Stimulated activated CD8-positive, alpha-beta memory T cell treated with anti-CD3 and anti-CD28 coated beads, Interleukin-15, amount 100 ng/mL, for 24 hours (primary cell): ENCODE data around the gene TRAF2.
"Not testable (repeated sequence)": the region's sequence is repeated elsewhere in the genome, so short reads cannot be mapped to it uniquely, and the experiment has no call there.

Experiments used
- DNase-seq: peaks from one replicate; pipeline ENCODE4 v3.0.0-alpha.2; 2020; ENCODE audit warnings: low read depth

The TRAF2 gene

DNA sequence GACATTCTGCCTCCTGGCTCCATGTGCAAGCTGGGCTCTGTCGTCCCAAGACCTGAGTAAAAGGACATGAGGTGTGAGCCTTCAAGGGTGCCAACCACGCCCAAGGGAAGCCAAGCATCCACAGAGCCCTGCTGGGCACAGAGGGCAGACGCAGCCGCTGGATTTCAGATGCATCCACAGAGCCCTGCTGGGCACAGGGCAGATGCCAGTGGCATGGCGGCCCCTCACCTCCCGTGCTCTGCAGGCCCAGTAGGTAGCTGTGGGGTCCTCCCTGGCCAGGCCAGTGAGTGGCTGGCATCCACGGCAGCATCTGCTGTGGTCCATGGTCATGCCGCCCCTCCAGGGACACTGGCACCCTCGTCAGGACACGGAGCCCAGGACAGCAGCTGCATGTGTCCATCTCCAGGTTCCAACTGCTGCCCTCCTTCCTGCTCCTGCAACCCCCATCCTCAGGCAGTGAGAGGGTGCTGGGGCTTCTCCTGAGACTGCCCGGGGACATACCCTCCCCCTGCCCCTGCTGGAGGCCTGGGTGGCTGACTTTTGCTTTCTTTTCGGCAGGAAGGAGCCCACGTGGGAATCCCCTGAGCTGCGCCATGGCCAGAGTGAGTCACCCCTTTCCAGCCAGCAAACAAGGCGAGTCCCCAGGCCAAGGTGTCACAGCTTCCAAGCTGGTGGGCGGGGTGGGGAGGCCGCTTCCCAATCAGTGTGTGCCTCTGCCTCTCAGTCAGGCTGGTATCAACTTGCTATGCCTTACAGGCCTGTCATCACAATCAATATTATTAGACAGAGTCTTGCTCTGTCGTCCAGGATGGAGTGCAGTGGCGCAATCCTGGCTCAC, 4.0 kb upstream of the TRAF2 start:
- peak; percentile 57 for DNase-seq

DNA sequence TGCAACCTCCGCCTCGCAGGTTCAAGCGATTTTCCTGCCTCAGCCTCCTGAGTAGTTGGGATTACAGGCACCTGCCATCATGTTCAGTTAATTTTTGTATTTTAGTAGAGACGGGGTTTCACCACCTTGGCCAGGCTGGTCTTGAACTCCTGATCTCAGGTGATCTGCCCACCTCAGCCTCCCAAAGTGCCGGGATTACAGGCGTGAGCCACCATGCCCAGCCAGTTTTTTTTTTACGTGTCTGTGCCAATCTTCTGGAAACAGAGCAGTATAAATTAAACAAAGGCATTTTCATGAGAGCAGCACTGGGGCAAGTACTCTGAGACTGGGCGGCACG, 3.4 kb upstream of the TRAF2 start:
- not testable (repeated sequence) for DNase-seq

DNA sequence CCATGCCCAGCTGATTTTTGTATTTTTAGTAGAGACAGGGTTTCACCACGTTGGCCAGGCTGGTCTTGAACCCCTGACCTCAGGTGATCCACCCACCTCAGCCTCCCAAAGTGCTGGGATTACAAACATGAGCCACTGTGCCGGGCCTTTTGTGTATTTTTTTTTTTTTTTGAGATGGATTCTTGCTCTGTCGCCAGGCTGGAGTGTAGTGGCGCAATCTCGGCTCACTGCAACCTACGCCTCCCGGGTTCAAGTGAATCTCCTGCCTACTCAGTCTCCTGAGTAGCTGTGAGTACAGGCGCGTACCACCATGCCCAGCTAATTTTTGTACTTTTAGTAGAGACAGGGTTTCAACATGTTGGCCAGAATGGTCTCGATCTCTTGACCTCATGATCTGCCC, 2.6 kb upstream of the TRAF2 start:
- not testable (repeated sequence) for DNase-seq

- DNase-seq: no peak
These were observed 588 bp downstream of the TRAF2 start for GRCh38 chr9:136886610-136887597.

- DNase-seq: no peak
These were observed 2.1 kb downstream of the TRAF2 start for GRCh38 chr9:136888454-136888853.

- DNase-seq: no peak
These were observed 3.5 kb downstream of the TRAF2 start for GRCh38 chr9:136889858-136890257.

- DNase-seq: no peak
These were observed 4.3 kb downstream of the TRAF2 start for GRCh38 chr9:136890661-136891060.

GRCh38 chr9:136896027-136896426, 9.7 kb downstream of the TRAF2 start:
- no peak for DNase-seq

GRCh38 chr9:136898483-136899100, 12.3 kb downstream of the TRAF2 start:
- DNase-seq: no peak

DNA sequence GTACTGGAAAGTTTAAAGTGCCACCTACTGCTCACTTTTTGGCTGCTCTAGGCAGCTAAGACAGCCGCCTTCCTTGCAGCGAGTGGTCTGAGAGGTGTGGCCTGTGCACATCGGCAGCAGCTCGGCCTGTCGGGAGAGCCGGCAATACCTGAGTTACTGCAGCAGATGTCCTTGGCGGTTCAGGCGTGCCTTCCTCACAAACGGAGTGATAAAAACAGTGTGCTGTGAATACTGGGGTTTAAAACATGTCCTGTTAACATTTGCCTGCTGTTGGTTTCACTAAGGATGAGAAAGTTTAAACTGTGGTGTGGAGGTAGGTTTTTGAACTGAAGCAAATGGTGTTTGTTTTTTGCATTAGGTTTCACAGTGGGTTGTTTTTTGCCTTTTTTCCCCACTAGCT, 12.9 kb downstream of the TRAF2 start:
- no peak for DNase-seq

DNA sequence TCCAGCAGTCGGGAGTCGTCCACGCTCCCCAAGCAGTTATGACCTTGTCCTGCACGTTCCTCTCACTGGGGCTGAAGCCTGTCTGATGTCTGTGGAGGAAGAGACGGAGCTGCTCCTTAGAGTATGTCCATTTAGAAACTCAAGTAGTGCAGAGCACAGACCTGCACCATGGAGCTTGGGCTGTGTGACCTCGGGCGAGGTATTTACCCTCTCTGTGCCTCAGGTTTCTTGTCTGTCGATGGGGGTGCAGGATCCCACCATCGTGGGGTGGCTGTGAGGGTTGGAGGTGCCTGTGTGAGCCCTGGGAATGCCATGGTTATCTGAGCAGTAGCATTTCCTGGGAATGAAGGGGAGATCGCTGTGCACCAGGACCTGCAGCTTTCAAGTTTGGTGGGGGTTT, 14.2 kb downstream of the TRAF2 start:
- DNase-seq: no peak

- no peak for DNase-seq
These were observed 14.7 kb downstream of the TRAF2 start for GRCh38 chr9:136900988-136901515.

DNA sequence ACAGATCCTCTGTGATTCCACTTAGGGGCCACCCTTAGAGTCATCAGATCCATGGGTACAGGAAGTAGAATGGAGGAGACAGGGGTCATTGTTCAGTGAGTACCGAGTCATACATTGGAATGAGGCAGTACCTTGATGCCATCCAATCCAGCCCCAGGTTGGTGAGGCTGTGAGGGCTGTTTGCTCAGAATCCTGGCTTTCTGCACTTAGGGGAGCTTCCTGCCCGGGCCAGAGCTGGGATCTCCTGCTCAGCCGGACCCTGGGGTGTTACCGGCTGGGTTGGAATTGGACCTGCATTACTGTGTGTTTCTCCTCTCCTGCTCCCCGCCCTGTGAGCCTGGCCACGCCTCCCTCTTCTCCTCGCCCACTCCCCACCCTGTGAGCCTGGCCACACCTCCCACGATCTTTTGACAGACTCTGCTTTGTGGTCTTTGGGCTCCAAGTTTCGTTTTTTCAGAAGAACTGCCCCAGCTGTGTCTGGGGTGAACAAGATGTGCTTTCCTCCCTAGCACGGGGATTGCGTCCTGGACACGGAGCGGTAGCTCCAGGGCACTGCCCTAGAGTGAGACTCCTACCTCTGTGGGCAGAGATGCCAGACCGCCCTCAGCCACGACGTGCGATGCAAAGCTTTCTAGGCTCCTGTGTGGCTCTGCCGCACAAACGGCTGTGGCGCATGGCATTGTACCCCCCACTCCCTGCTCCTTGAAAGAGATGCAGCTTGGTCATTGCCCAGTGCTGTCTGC, 15.4 kb downstream of the TRAF2 start:
- peak; percentile 26 for DNase-seq

DNA sequence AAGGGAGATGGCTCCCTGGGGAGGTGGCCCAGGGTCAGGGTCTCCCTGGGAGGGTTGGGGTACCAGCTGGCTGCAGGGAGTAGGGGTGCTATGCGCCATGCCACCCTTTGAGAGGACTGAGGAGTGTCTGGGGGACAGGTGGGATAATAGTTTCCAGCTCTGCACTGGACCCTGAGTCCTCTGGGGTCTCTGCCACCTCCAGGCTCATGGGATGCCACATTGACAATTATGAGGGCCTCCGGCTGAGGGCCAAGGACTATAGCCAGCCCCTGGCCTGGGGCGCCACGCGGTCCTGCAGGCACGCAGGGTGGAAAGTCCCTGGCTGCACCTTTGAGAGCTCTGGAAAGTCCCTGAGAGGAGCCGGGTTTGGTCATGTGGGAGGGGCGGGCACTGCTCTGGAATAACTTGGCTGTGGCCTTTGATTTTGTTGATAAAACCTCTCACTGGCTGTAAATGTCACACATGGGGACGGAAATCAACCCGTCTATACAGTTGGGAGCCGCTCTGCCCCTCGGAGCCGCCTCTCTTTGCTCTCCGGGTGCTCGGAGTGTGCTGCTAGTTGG, 16.0 kb downstream of the TRAF2 start:
- peak; percentile 50 for DNase-seq

- DNase-seq: no peak
These were observed 16.8 kb downstream of the TRAF2 start for GRCh38 chr9:136903041-136903554.

- DNase-seq: no peak
These were observed 19.9 kb downstream of the TRAF2 start for GRCh38 chr9:136906266-136906665.

GRCh38 chr9:136907011-136907914, 20.9 kb downstream of the TRAF2 start:
- no peak for DNase-seq

GRCh38 chr9:136910197-136910900, 24.0 kb downstream of the TRAF2 start:
- DNase-seq: no peak

- no peak for DNase-seq
These were observed 24.6 kb downstream of the TRAF2 start for GRCh38 chr9:136910901-136911245.
